Skeletal muscle cell (primary cell): ENCODE measurements around the gene NHERF1.

Experiments used
- DNase-seq: peaks from one replicate; pipeline ENCODE4 v3.0.0-alpha.2; 2010; ENCODE audit warnings: low read depth
- H3K4me3 ChIP-seq: 2 replicates; pipeline ENCODE4 v1.5.1; 2011; ENCODE audit warnings: low read depth, mild to moderate bottlenecking, control low read depth, low read length, moderate library complexity

The NHERF1 gene

GRCh38 chr17:74777901-74778515, 29.6 kb downstream of the NHERF1 start:
- DNase-seq = no peak

GRCh38 chr17:74778960-74779359, 30.5 kb downstream of the NHERF1 start:
- DNase-seq = no peak
- no peak overlapping the region for H3K4me3 ChIP-seq

More at GRCh38 chr17:74777901-74778515, 29.6 kb downstream of the NHERF1 start:
- H3K4me3 ChIP-seq = no peak overlapping the region

- no peak overlapping the region for H3K4me3 ChIP-seq
- no peak for DNase-seq
These were observed 31.1 kb downstream of the NHERF1 start for GRCh38 chr17:74779501-74779900.

- no peak for DNase-seq
- no peak overlapping the region for H3K4me3 ChIP-seq
These were observed 31.5 kb downstream of the NHERF1 start for GRCh38 chr17:74779948-74780400.

GRCh38 chr17:74780443-74781238, 32.2 kb downstream of the NHERF1 start:
- DNase-seq = no peak

GRCh38 chr17:74782571-74782970, 34.1 kb downstream of the NHERF1 start:
- H3K4me3 ChIP-seq = no peak overlapping the region
- DNase-seq = no peak

More at GRCh38 chr17:74780443-74781238, 32.2 kb downstream of the NHERF1 start:
- H3K4me3 ChIP-seq = no peak overlapping the region

- no peak overlapping the region for H3K4me3 ChIP-seq
- no peak for DNase-seq
These were observed 35.8 kb downstream of the NHERF1 start for GRCh38 chr17:74784125-74784810.

- H3K4me3 ChIP-seq = no peak overlapping the region
- no peak for DNase-seq
These were observed 36.9 kb downstream of the NHERF1 start for GRCh38 chr17:74785096-74785980.

GRCh38 chr17:74785981-74786360, 37.5 kb downstream of the NHERF1 start:
- no peak for DNase-seq
- H3K4me3 ChIP-seq = no peak overlapping the region

- no peak overlapping the region for H3K4me3 ChIP-seq
- DNase-seq = no peak
These were observed 38.1 kb downstream of the NHERF1 start for GRCh38 chr17:74786431-74787055.

- no peak overlapping the region for H3K4me3 ChIP-seq
- no peak for DNase-seq
These were observed 42.0 kb downstream of the NHERF1 start for GRCh38 chr17:74790161-74791058.

GRCh38 chr17:74792586-74793105, 44.2 kb downstream of the NHERF1 start:
- no peak overlapping the region for H3K4me3 ChIP-seq
- no peak for DNase-seq

GRCh38 chr17:74795327-74796020, 47.0 kb downstream of the NHERF1 start:
- no peak for DNase-seq
- no peak overlapping the region for H3K4me3 ChIP-seq

GRCh38 chr17:74796211-74796610, 47.8 kb downstream of the NHERF1 start:
- no peak for DNase-seq
- no peak overlapping the region for H3K4me3 ChIP-seq

- no peak for DNase-seq
- no peak overlapping the region for H3K4me3 ChIP-seq
These were observed 48.4 kb downstream of the NHERF1 start for GRCh38 chr17:74796866-74797265.

- DNase-seq = no peak
- H3K4me3 ChIP-seq = no peak overlapping the region
These were observed 49.4 kb downstream of the NHERF1 start for GRCh38 chr17:74797824-74798223.

- no peak for DNase-seq
- no peak overlapping the region for H3K4me3 ChIP-seq
These were observed 49.8 kb downstream of the NHERF1 start for GRCh38 chr17:74798239-74798707.
